PC-3 (cell line): ENCODE results near the gene ZNF469. TPM values are rescaled to one million over a fixed set of nuclear protein-coding genes. Genes with fewer than 3 reads are reported as not detected.

Experiments used
- ATAC-seq: fragments of 200-7000 bp; cut with Tn5 transposase; 2 replicates; pipeline ENCODE4 v1.9.1; 2020; ENCODE audit warnings: mild to moderate bottlenecking, moderate library complexity
- BruUV-seq: library from RNA; stranded (reverse); fragments of 400-500 nt; replicated peaks from 2 replicates; lab custom pipeline; 2021; lab: Mats Ljungman, UMichigan
- CTCF ChIA-PET: fragments of 300-600 bp; sonication (Branson Sonifier 250); formaldehyde crosslinking; loops from one replicate; lab custom pipeline; 2022; ENCODE audit warnings: antibody characterized with exemption; lab: Charles Lee
- POLR2A ChIA-PET: fragments of 300-600 bp; sonication (Branson Sonifier 250); formaldehyde crosslinking; loops from one replicate; lab custom pipeline; 2022; ENCODE audit warnings: antibody characterized with exemption; ENCODE audit not compliant: unreplicated experiment; lab: Charles Lee
- DNase-seq: peaks from one replicate; pipeline ENCODE4 v3.0.0-alpha.2; 2015
- H2AFZ ChIP-seq: fragments of 300-600 bp; sonication (generic); 2 replicates; pipeline ENCODE4 v1.6.0; 2016; ENCODE audit warnings: antibody characterized with exemption, low read length
- H3F3A ChIP-seq: fragments of 300-600 bp; sonication (generic); one replicate; pipeline ENCODE4 v1.6.0; 2017; ENCODE audit warnings: antibody characterized with exemption, low read length, control low read depth, mild to moderate bottlenecking; ENCODE audit not compliant: unreplicated experiment
- H3K27ac ChIP-seq: fragments of 300-600 bp; sonication (generic); 2 replicates; pipeline ENCODE4 v1.5.1; 2016; ENCODE audit warnings: mild to moderate bottlenecking, low read length
- H3K27me3 ChIP-seq: fragments of 300-600 bp; sonication (generic); 2 replicates; pipeline ENCODE4 v1.6.1; 2016; ENCODE audit warnings: low read length, mixed read lengths
- H3K36me3 ChIP-seq: fragments of 300-600 bp; sonication (generic); 2 replicates; pipeline ENCODE4 v1.6.1; 2016; ENCODE audit warnings: low read depth, mixed run types, low read length, mixed read lengths
- H3K4me1 ChIP-seq: fragments of 300-600 bp; sonication (generic); 2 replicates; pipeline ENCODE4 v1.5.1; 2016; ENCODE audit warnings: low read length; ENCODE audit not compliant: insufficient read depth
- H3K4me2 ChIP-seq: fragments of 300-600 bp; sonication (generic); 2 replicates; pipeline ENCODE4 v1.6.0; 2016; ENCODE audit warnings: low read length
- H3K4me3 ChIP-seq: fragments of 300-600 bp; sonication (generic); 2 replicates; pipeline ENCODE4 v1.5.1; 2016; ENCODE audit warnings: mild to moderate bottlenecking, low read length, mixed read lengths
- H3K79me2 ChIP-seq: fragments of 300-600 bp; sonication (generic); 2 replicates; pipeline ENCODE4 v1.6.1; 2017; ENCODE audit warnings: low read length, mixed read lengths
- H3K9ac ChIP-seq: fragments of 300-600 bp; sonication (generic); 2 replicates; pipeline ENCODE4 v1.6.0; 2016; ENCODE audit warnings: mild to moderate bottlenecking, low read length
- H3K9me2 ChIP-seq: fragments of 300-600 bp; sonication (generic); replicated peaks from 2 replicates; pipeline ENCODE4 v1.6.1; 2016; ENCODE audit warnings: mixed run types, low read length, mixed read lengths
- H3K9me3 ChIP-seq: fragments of 300-600 bp; sonication (generic); 2 replicates; pipeline ENCODE4 v1.6.1; 2016; ENCODE audit warnings: low read length, mixed read lengths
- H4K20me1 ChIP-seq: fragments of 300-600 bp; sonication (generic); 2 replicates; pipeline ENCODE4 v1.6.1; 2016; ENCODE audit warnings: low read length, mixed read lengths
- CTCF ChIP-seq: fragments of 300-600 bp; sonication (generic); conservative IDR thresholded peaks from 2 replicates; pipeline ENCODE4 v1.5.1; 2017; ENCODE audit warnings: antibody characterized with exemption, low read depth, mild to moderate bottlenecking, low read length
- EZH2 ChIP-seq: fragments of 300-600 bp; sonication (generic); IDR thresholded peaks from one replicate; pipeline ENCODE4 v1.6.1; 2017; ENCODE audit warnings: antibody characterized with exemption, mild to moderate bottlenecking, low read length; ENCODE audit not compliant: unreplicated experiment
- EZH2phosphoT487 ChIP-seq: fragments of 300-600 bp; sonication (generic); IDR thresholded peaks from 2 replicates; pipeline ENCODE4 v1.6.1; 2018; ENCODE audit warnings: mild to moderate bottlenecking, antibody characterized with exemption, low read length, borderline replicate concordance
- intact Hi-C: fragments of 100-400 bp; cut with micrococcal nuclease; formaldehyde crosslinking; loops from 2 replicates; pipeline ENCODE4 v1.9.0; 2023
- total RNA-seq: library from RNA; depleted of rRNA; stranded (reverse); fragments of >200 nt; gene quantifications from 2 replicates; pipeline ENCODE4 v1.2.3, GENCODE V29; 2014

The ZNF469 gene
- total RNA-seq, 1 experiment from 2014 or later: 3.1 TPM

DNA sequence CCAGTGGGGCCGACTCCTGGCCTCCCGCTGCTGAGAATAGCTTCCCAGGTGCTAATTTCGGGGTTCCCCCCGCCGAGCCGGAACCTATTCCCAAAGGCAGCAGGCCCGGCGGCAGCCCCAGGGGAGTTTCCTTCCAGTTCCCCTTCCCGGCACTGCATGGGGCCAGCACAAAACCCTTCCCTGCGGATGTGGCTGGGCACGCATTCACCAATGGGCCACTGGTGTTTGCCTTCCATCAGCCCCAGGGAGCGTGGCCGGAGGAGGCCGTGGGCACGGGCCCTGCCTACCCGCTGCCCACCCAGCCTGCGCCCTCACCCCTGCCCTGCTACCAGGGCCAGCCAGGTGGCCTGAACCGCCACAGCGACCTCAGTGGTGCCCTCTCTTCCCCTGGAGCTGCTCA lies 45.4 kb downstream of the ZNF469 start:
- no peak overlapping the region for H3K4me3 ChIP-seq
- H2AFZ ChIP-seq: no peak overlapping the region
- no peaks in the 10 kb centered on the region for H3K79me2 ChIP-seq
- H3K4me2 ChIP-seq: no peak overlapping the region
- no peaks in the 10 kb centered on the region for H3F3A ChIP-seq
- no peaks in the 10 kb centered on the region for H3K36me3 ChIP-seq
- H3K4me1 ChIP-seq: no peaks in the 10 kb centered on the region
- ChIA-PET CTCF (no interaction called here), POLR2A (no interaction called here)
- no peak for TF ChIP-seq EZH2phosphoT487
- no peak for TF ChIP-seq EZH2
- TF ChIP-seq CTCF: no peak
- intact Hi-C loops: no loop called here
- no peak overlapping the region for H3K9ac ChIP-seq
- DNase-seq: no peak
- H3K27me3 ChIP-seq: no peaks in the 10 kb centered on the region
- ATAC-seq: no peak
- no peak overlapping the region for H3K27ac ChIP-seq
- no peaks in the 10 kb centered on the region for H4K20me1 ChIP-seq
- no peaks in the 10 kb centered on the region for H3K9me2 ChIP-seq
- BruUV-seq: no TSS peak
- no peaks in the 10 kb centered on the region for H3K9me3 ChIP-seq

DNA sequence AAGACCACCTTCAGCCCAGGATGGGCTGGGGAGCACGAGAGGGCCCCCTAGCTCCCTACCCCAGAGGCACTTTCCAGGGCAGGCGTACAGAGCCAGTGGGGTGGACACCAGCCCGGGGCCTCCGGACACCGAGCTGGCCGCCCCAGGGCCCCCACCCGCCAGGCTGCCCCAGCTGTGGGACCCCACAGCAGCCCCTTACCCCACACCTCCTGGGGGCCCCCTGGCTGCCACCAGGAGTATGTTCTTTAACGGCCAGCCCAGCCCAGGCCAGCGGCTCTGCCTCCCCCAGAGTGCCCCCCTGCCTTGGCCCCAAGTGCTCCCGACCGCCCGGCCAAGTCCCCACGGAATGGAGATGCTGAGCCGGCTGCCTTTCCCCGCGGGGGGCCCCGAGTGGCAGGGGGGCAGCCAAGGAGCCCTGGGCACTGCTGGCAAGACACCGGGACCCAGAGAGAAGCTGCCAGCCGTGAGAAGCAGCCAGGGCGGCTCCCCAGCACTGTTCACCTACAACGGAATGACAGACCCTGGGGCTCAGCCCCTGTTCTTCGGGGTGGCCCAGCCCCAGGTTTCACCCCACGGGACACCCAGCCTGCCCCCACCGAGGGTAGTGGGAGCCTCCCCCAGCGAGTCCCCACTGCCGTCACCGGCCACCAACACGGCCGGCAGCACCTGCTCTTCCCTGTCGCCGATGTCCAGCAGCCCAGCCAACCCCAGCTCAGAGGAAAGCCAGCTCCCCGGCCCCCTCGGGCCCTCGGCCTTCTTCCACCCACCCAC lies 46.0 kb downstream of the ZNF469 start:
- CTCF ChIA-PET: no interaction called here
- no TSS peak for BruUV-seq

More for the DNA sequence above, 46.0 kb downstream of the ZNF469 start:
- H3K27me3 ChIP-seq: no peaks in the 10 kb centered on the region
- no peaks in the 10 kb centered on the region for H3K79me2 ChIP-seq
- no peaks in the 10 kb centered on the region for H3K36me3 ChIP-seq
- TF ChIP-seq EZH2phosphoT487 (no peak), EZH2 (no peak), CTCF (0 out of 2 replicates have a peak, but pooled peaks have one; percentile 15)
- no peaks in the 10 kb centered on the region for H3K4me1 ChIP-seq
- H3K9me2 ChIP-seq: no peaks in the 10 kb centered on the region
- no peak overlapping the region for H3K9ac ChIP-seq
- POLR2A ChIA-PET: no interaction called here
- no peaks in the 10 kb centered on the region for H4K20me1 ChIP-seq
- no peak overlapping the region for H2AFZ ChIP-seq
- no peak overlapping the region for H3K4me3 ChIP-seq
- intact Hi-C loops: no loop called here
- H3K9me3 ChIP-seq: no peaks in the 10 kb centered on the region
- ATAC-seq: no peak
- no peaks in the 10 kb centered on the region for H3F3A ChIP-seq
- DNase-seq: no peak
- H3K27ac ChIP-seq: no peak overlapping the region
- no peak overlapping the region for H3K4me2 ChIP-seq
